Tibial artery (tissue), 4 donors: ENCODE data around the gene CTIF.

Experiments
- DNase-seq, 2 donors: peaks; one replicate each; pipeline ENCODE4 v3.0.0-alpha.2; 2019
- H3K27ac ChIP-seq, 2 donors: fragments of 200-600 bp; sonication (generic) in 1 of 2; 1 replicate in 1 of 2; 2 replicates in 1 of 2; pipeline ENCODE4 v1.5.1; 2018 to 2019; ENCODE audit warnings: mild to moderate bottlenecking in 1 of 2
- H3K27me3 ChIP-seq, 2 donors: fragments of 200-600 bp; sonication (generic) in 1 of 2; one replicate each; pipeline versions ENCODE4 v1.5.1 to v1.6.0; 2016 to 2019
- H3K36me3 ChIP-seq, 3 donors: fragments of 200-600 bp; sonication (generic) in 2 of 3; one replicate each; pipeline ENCODE4 v1.5.1; 2016 to 2019; ENCODE audit warnings: mild to moderate bottlenecking in 2 of 3
- H3K4me1 ChIP-seq, 4 donors: fragments of 200-600 bp; sonication (generic) in 2 of 4; 1 replicate in 3 of 4; 2 replicates in 1 of 4; pipeline ENCODE4 v1.5.1; 2016 to 2019
- H3K4me3 ChIP-seq, 2 donors: fragments of 200-600 bp; sonication (generic) in 1 of 2; 1 replicate in 1 of 2; 2 replicates in 1 of 2; pipeline ENCODE4 v1.5.1; 2018 to 2019; ENCODE audit warnings: mild to moderate bottlenecking in 2 of 2
- H3K9me3 ChIP-seq, 3 donors: fragments of 200-600 bp; sonication (generic) in 1 of 3; one replicate each; pipeline ENCODE4 v1.5.1; 2016 to 2019
- intact Hi-C: fragments of 100-400 bp; cut with DNase I; formaldehyde crosslinking; loops from one replicate; pipeline ENCODE4 v1.15.0; 2023; ENCODE audit warnings: low total_unique reads
- TF ChIP-seq, protein P1 (sequence below), 2 experiments: fragments of 200-600 bp in 1 of 2; fragments of 450-650 bp in 1 of 2; IDR thresholded peaks; one replicate each; pipeline ENCODE4 v1.5.1; 2017 to 2019; ENCODE audit warnings: antibody characterized with exemption in 2 of 2, mild to moderate bottlenecking in 1 of 2, moderate library complexity in 1 of 2

CTIF gene

DNA sequence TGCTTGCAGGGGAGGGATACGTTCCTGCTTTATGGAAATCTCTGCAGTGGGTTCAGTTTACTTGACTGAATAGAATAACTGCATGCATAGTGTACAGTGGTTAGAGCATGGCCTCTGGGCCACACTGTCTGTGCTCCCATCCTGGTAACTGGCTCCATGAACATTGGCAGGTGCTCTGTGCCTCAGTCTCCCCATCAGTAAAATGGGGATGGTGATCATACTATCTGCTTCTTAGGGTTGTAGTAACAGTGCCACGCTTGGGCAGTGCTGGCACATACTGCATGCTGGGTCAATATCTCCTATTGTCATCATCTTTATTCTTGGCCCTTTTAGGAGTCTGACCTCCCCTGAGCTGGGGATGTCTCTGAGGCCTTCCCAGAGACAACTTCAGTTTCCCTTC, 117.3 kb downstream of the CTIF start:
- no peaks in the 10 kb centered on the region for H3K36me3 ChIP-seq
- TF ChIP-seq, protein P1, sequence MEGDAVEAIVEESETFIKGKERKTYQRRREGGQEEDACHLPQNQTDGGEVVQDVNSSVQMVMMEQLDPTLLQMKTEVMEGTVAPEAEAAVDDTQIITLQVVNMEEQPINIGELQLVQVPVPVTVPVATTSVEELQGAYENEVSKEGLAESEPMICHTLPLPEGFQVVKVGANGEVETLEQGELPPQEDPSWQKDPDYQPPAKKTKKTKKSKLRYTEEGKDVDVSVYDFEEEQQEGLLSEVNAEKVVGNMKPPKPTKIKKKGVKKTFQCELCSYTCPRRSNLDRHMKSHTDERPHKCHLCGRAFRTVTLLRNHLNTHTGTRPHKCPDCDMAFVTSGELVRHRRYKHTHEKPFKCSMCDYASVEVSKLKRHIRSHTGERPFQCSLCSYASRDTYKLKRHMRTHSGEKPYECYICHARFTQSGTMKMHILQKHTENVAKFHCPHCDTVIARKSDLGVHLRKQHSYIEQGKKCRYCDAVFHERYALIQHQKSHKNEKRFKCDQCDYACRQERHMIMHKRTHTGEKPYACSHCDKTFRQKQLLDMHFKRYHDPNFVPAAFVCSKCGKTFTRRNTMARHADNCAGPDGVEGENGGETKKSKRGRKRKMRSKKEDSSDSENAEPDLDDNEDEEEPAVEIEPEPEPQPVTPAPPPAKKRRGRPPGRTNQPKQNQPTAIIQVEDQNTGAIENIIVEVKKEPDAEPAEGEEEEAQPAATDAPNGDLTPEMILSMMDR (IDR thresholded peaks at IDR 0.05): no peak
- no peaks in the 10 kb centered on the region for H3K27me3 ChIP-seq
- no peaks in the 10 kb centered on the region for H3K9me3 ChIP-seq
- H3K4me3 ChIP-seq: no peak overlapping the region
- no peak overlapping the region for H3K27ac ChIP-seq
- peaks cover 0 to 17% (median 7%) of the 10 kb centered on the region in 4 donors for H3K4me1 ChIP-seq
- no peak for DNase-seq
- intact Hi-C loops: no loop called here

DNA sequence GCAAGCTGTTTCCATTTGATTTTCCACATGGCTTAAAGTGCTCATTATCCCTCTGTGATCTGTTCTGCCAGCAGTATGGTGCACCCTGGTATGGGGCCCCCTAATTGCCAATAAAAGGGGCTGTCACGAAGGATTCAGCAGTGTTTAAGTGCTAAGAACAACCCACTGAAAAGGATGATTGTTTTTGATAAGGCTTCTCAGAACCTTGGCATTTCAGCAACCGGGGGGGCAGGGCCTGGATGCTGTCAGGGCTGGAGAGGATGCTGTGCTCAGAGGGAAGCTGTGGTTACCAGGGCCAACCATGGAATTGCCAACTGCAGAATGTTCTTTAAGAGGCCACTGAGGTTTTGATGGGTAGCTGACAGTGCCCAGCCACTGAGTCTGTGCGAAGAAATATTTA, 117.8 kb downstream of the CTIF start:
- intact Hi-C loops: no loop called here
- H3K4me3 ChIP-seq: no peak overlapping the region
- no peaks in the 10 kb centered on the region for H3K36me3 ChIP-seq
- H3K9me3 ChIP-seq: no peaks in the 10 kb centered on the region
- TF ChIP-seq, protein P1 (IDR thresholded peaks at IDR 0.05): no peak
- H3K27ac ChIP-seq: no peak overlapping the region
- H3K4me1 ChIP-seq: peaks cover 0 to 21% (median 9%) of the 10 kb centered on the region in 4 donors
- DNase-seq: no peak
- no peaks in the 10 kb centered on the region for H3K27me3 ChIP-seq

DNA sequence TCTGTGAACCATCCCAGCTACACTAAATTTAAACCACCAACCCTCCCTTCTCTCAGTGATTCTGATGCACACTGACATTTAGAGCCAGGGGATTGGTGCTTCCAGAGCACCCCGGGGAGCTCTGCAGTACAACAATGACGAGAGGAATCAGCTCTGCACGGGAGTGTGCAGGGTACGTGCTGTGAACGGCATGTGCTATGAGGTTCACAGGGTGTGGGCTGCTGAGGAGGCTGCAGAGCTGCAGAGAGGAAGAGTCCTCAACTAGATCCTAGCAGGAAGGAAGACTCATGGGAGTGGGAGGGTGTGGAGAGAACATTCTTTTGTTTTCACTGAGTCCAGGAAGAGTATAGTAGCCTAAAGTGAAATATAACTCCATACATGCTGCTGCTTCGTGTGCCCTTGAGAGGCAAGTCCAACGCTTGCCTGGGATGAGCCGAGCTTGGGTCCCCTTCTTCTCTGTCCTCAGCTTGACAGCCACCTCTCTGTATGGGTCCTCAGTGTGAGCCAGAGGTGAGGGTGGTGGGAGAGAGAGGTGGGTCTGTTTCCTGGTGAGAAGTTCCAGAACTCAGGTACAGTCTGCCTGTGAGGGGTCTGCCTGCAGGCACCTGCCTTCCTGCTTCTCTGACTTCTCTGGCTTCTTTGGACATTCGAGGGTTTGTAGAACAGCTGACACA, 118.8 kb downstream of the CTIF start:
- peak in 1 of 2 donors; percentile 60 for DNase-seq
- no peak overlapping the region for H3K4me3 ChIP-seq
- H3K27me3 ChIP-seq: no peaks in the 10 kb centered on the region
- TF ChIP-seq, protein P1 (IDR thresholded peaks at IDR 0.05): no peak
- H3K4me1 ChIP-seq: peaks cover 0 to 31% (median 17%) of the 10 kb centered on the region in 4 donors
- H3K9me3 ChIP-seq: no peaks in the 10 kb centered on the region
- no peak overlapping the region for H3K27ac ChIP-seq
- intact Hi-C loops: no loop called here
- H3K36me3 ChIP-seq: no peaks in the 10 kb centered on the region

DNA sequence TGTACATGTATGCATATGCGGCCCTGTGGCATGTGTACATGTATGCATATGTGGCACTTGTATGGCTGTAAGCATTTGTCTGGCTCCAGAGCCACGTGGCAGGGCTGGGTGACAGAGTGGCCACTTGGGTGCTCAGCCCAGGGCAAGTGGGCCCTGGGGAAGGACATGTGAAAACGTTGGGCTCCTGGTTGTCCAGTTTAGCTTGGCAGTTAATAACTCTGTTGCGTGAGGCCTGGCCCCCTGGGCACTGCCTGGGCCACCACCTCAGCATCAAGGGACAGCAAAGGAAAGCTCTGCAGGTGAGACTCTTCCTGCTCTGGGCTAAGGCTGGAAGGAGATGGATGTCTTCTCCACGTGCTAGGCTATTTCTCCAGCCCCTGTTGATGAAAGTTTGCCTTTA, 119.9 kb downstream of the CTIF start:
- H3K9me3 ChIP-seq: no peaks in the 10 kb centered on the region
- peaks cover 0 to 40% (median 22%) of the 10 kb centered on the region in 4 donors for H3K4me1 ChIP-seq
- peak in 1 of 2 donors; percentile 50 for DNase-seq
- intact Hi-C loops: no loop called here
- H3K4me3 ChIP-seq: no peak overlapping the region
- TF ChIP-seq, protein P1 (IDR thresholded peaks at IDR 0.05): no peak
- no peaks in the 10 kb centered on the region for H3K36me3 ChIP-seq
- no peak overlapping the region for H3K27ac ChIP-seq
- H3K27me3 ChIP-seq: no peaks in the 10 kb centered on the region

DNA sequence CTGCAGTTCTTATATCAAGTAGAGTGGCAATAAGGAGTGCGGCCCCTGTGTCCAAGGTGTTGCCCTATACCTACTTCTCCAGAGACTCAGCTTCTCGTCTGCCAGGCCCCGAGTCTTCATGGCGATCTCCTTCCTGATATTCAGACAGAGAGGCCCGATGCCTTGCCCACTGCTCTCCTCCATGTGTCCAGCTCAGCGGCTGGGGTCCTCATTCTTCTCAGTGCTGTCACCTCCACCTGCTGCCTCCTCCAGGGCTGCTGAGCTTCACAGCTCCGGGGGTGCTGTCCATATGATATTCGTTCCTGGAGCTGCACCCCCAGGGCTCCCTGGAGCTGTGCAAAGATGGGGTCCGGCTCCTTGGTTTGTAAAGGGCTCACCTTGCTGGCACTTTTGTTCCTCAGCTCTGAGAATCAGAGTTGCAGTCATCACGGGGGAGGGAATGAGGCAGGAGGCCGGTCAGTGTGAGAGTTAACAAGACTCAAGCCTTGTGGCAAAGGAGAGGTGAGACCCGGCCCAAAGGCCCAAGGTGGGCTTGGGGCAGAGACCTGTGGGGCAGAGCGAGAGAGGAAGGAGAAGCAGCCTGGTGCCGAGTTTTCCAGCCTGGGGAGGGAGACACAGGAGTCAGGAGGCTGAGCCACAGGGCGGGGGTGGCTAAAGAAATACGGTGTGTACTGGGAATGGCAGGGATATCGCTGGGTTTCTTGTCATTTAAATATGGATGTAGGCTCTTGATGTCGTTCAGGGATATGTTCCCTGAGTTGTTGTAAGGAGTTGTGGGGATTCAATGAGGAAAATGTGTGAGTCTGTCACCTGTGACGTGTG, 120.6 kb downstream of the CTIF start:
- Histone ChIP-seq H3K4me1 (peaks cover 0 to 46% (median 27%) of the 10 kb centered on the region in 4 donors), H3K36me3 (no peaks in the 10 kb centered on the region), H3K4me3 (no peak overlapping the region), H3K27ac (no peak overlapping the region), H3K9me3 (no peaks in the 10 kb centered on the region), H3K27me3 (no peaks in the 10 kb centered on the region)
- TF ChIP-seq, protein P1 (IDR thresholded peaks at IDR 0.05): no peak
- peak in 1 of 2 donors; percentile 54 for DNase-seq
- intact Hi-C loops: loop anchor here (10.0 kb wide), 1 partner anchor 45 kb away; no protein-coding TSS in a partner anchor
